ENCODE data around the gene GABRR3.

DNA sequence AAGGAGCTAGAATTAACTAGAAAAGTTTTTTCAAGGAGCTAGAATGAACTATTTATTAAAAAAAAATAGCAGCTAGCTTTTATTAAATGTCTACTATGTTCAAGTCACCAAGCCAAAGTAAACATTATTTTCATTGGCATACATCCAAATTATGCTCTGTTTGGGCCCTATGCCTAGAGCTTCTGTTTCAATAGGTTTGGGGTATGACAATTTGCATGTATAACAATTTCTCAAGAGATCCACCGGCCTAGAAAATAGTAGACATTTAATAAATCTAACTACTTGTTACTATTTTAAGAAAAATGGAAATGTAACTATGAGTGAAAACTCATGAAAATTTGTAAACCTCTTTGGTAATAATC lies 8.0 kb downstream of the GABRR3 start:
- no peak for TF ChIP-seq EGR2 (tag by site-specific recombination; IDR thresholded peaks at IDR 0.05; ENCODE audit: low read depth)
- TF ChIP-seq, protein P1, sequence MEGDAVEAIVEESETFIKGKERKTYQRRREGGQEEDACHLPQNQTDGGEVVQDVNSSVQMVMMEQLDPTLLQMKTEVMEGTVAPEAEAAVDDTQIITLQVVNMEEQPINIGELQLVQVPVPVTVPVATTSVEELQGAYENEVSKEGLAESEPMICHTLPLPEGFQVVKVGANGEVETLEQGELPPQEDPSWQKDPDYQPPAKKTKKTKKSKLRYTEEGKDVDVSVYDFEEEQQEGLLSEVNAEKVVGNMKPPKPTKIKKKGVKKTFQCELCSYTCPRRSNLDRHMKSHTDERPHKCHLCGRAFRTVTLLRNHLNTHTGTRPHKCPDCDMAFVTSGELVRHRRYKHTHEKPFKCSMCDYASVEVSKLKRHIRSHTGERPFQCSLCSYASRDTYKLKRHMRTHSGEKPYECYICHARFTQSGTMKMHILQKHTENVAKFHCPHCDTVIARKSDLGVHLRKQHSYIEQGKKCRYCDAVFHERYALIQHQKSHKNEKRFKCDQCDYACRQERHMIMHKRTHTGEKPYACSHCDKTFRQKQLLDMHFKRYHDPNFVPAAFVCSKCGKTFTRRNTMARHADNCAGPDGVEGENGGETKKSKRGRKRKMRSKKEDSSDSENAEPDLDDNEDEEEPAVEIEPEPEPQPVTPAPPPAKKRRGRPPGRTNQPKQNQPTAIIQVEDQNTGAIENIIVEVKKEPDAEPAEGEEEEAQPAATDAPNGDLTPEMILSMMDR (tag by site-specific recombination; IDR thresholded peaks at IDR 0.05): no peak
- no peak for TF ChIP-seq PRDM1 (tag by site-specific recombination; IDR thresholded peaks at IDR 0.05)
- TF ChIP-seq ZNF571 (tag by site-specific recombination; IDR thresholded peaks at IDR 0.05): no peak
- no peak for TF ChIP-seq ZNF514 (tag by site-specific recombination; IDR thresholded peaks at IDR 0.05)
- no peak for TF ChIP-seq ZNF391 (tag by site-specific recombination; IDR thresholded peaks at IDR 0.05; ENCODE audit: borderline replicate concordance, low read depth)
- no peak for TF ChIP-seq ZNF302 (tag by site-specific recombination; IDR thresholded peaks at IDR 0.05; ENCODE audit: low read depth)
- no peak for TF ChIP-seq YY1 (tag by site-specific recombination; IDR thresholded peaks at IDR 0.05)
- no peak for TF ChIP-seq MZF1 (tag by site-specific recombination; IDR thresholded peaks at IDR 0.05; ENCODE audit: borderline replicate concordance)
- no peak for TF ChIP-seq REST (tag by site-specific recombination; IDR thresholded peaks at IDR 0.05)

Measured in HEK293 (cell line).